ENCODE data around the gene ZBTB45. TPM values are rescaled to one million over a fixed set of nuclear protein-coding genes. Genes with fewer than 3 reads are reported as not detected.

ZBTB45 gene
- total and polyA plus RNA-seq, 9 of the 15 experiments (the other 6 are each of a cell fraction or from before 2014, with no cell fraction given), result 0.08 to 16.1 (median 1.8) TPM

GRCh38 chr19:58544591-58545285 is 25.1 kb upstream of the ZBTB45 start:
- BruUV-seq (replicated peaks), result no TSS peak
- intact Hi-C loops (cut with micrococcal nuclease) (no loop called here), in situ Hi-C loops (cut with MboI) (no loop called here)
- TF ChIP-seq SLC30A9 (CRISPR knock-in tag; IDR thresholded peaks at IDR 0.05) (no peak), CHD1 (IDR thresholded peaks at IDR 0.05; ENCODE audit: low read length) (peak; percentile 84), NEUROD1 (IDR thresholded peaks at IDR 0.05; ENCODE audit: borderline replicate concordance, low read depth, low read length, partially characterized antibody) (peak; percentile 20), CTCF (IDR thresholded peaks at IDR 0.05 in 2 of 3, conservative IDR thresholded peaks at IDR 0.05 in 1 of 3; ENCODE audit: insufficient read depth in 2 of 3, low read depth in 1 of 3, low read length in 3 of 3) (0 out of 6 replicates have a peak, but pooled peaks of 1 of the 3 experiments have one; percentile 0), RFX5 (IDR thresholded peaks at IDR 0.05; ENCODE audit: low read depth, low read length) (no peak), HDAC3 (IDR thresholded peaks at IDR 0.05; ENCODE audit: borderline replicate concordance, partially characterized antibody) (no peak), ILF3 (IDR thresholded peaks at IDR 0.05; ENCODE audit: borderline replicate concordance) (no peak), NONO (IDR thresholded peaks at IDR 0.05; ENCODE audit: low read depth in 2 of 2, low read length in 1 of 2) (peak in 1 of 2 experiments; percentile 4; a peak in 1 of 4 replicates), STAT6 (CRISPR knock-in tag; IDR thresholded peaks at IDR 0.05) (0 out of 2 replicates have a peak, but pooled peaks have one; percentile 38), HCFC1 (IDR thresholded peaks at IDR 0.05; ENCODE audit: low read depth, low read length) (no peak), ATF2 (CRISPR knock-in tag; IDR thresholded peaks at IDR 0.05) (no peak), DEAF1 (CRISPR knock-in tag; IDR thresholded peaks at IDR 0.05) (no peak)

More at GRCh38 chr19:58544591-58545285, 25.1 kb upstream of the ZBTB45 start:
- DNase-seq (ENCODE audit: extremely low read depth in 1 of 4, low spot score in 3 of 4) (peak; percentile 79 to 92 (median 88)), FAIRE-seq (no peak), ATAC-seq (peak; percentile 53)
- peak overlapping the region; percentile 75; the same call in 1 of the 2 replicates for H2AFZ ChIP-seq (ENCODE audit: low read depth, low read length)
- H3K36me3 ChIP-seq (ENCODE audit: control insufficient read depth, insufficient read depth, low read length), result peaks cover 49% of the 10 kb centered on the region
- peaks cover 8% of the 10 kb centered on the region for H3K9me1 ChIP-seq (ENCODE audit: control insufficient read depth, insufficient read depth, low read length)
- peaks cover 44% of the 10 kb centered on the region for H4K20me1 ChIP-seq (replicated peaks; ENCODE audit: control insufficient read depth, insufficient read depth, low read length)
- ChIA-PET POLR2A (interaction anchor here (1.2 to 3.9 kb wide), 4 partner anchors 9 to 25 kb away, joined by 10 to 48 read pairs (median 12); partner anchors contain the start of genes CHMP2A and ZBTB45), CTCF (ENCODE audit: low intra/inter-chr PET ratio) (interaction anchor here (1.6 kb wide), 1 partner anchor 26 kb away, joined by 4 read pairs; no protein-coding TSS in a partner anchor)
- H3K79me2 ChIP-seq (ENCODE audit: control insufficient read depth, insufficient read depth, low read length), result peaks cover 49% of the 10 kb centered on the region
- WGBS (ENCODE audit: insufficient coverage, low coverage, missing lambda C conversion rate), result 1% methylated on average over 35 of the region's 92 CpGs
- H3K4me1 ChIP-seq (replicated peaks in 1 of 2; ENCODE audit: control insufficient read depth in 2 of 2, insufficient read depth in 2 of 2, low read length in 2 of 2), result peaks cover 13 to 35% of the 10 kb centered on the region in 2 experiments; a peak in 4 of 5 replicates
- H3K4me3 ChIP-seq, result peak overlapping the region; percentile 100
- H3K9me3 ChIP-seq (replicated peaks; ENCODE audit: control insufficient read depth, insufficient read depth, low read depth, low read length), result no peaks in the 10 kb centered on the region
- peak overlapping the region; percentile 88 for H3K27ac ChIP-seq (ENCODE audit: extremely low read depth, low read depth, low read length)
- no peaks in the 10 kb centered on the region for H3K27me3 ChIP-seq (ENCODE audit: control insufficient read depth in 2 of 2, insufficient read depth in 2 of 2, low read length in 2 of 2)
- peak overlapping the region; percentile 89 for H3K4me2 ChIP-seq (ENCODE audit: insufficient read depth, low read length)
- peak overlapping the region; percentile 88 to 98 for H3K9ac ChIP-seq (ENCODE audit: insufficient read depth in 1 of 2, low read depth in 2 of 2, low read length in 2 of 2)

Data from K562 (cell line).